ENCODE data around the gene FGGY.
"Not testable (repeated sequence)": the region's sequence is repeated elsewhere in the genome, so short reads cannot be mapped to it uniquely, and the experiment has no call there.

Gene FGGY

DNA sequence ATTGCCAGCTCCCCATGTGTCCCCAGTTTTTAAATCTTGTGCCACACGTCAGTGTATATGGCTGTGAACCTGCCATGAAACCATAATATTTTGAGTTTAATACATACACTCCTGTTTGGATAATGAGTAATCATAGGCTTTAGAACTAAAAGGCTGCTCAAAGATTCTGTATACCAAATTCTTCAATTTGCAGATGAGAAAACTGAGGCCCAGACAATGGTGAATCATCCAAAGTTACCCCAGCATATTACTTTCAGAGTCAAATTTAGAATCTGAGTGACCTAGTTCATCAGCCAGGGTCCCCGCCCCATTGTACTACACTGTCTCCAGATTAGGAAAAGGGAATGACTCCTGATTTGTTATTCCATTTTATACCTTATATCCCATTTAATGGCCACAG, 224.6 kb downstream of the FGGY start:
- DNase-seq = no peak

DNA sequence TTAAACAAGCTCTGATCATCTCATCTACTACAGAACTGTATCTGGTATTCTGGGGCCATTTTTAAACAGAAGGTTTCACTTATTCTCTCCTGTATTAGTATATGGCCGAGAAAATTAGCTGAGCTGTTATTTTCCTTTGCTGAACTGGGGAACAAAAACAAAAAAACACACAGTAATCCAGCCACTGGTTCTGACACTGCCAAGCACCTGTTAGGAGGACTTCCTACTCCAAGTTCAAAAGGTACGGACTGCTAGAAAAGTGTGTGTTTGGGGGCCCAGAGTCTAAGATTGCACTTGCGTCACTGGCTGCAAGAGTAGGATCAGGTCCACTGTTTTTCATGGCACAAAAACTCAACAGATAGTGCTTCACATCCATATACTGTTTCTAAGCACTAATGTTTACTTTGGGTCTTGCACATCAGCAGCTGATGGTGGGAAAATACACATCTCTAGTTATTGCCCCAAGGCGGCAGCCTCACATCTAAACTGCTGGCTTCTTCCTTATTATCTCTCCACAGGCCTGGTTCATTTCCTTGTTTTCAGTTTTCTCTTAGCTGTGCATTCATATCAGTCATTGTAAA, 226.1 kb downstream of the FGGY start:
- DNase-seq = no peak

DNA sequence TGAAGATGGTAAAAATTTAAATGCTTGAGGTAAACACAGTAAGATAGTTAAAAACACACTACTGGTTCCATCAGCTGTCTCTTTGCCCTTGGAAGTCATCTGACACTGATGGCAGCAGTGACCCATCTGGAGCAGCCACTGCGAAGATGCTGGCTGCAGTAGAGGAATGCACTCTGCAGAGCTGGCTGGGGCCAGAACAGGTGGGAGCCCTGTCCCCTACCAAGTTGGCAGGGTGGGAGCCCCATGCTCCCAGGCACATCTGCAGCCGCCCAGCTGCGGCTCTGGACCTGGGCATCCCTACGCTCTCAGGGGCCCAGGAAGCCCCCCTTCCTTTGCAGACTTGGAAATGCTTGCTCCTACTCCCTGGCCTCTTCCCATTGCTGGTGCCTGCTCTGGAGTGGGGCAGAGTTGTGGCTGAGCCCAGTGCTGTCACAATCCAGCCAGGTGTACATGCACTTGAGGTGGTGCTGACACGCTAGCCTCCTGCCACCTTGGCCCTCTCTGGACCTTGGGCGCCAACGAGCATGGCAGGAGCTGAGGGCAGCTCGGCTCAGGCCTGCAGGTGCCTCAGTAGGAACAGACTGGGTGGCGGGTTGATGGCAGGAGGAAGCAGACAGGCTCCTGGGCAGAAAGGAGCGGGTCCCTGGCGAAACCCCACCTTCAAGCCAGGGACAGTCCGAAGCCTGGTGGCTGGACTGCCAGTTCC, 227.0 kb downstream of the FGGY start:
- DNase-seq = no peak

DNA sequence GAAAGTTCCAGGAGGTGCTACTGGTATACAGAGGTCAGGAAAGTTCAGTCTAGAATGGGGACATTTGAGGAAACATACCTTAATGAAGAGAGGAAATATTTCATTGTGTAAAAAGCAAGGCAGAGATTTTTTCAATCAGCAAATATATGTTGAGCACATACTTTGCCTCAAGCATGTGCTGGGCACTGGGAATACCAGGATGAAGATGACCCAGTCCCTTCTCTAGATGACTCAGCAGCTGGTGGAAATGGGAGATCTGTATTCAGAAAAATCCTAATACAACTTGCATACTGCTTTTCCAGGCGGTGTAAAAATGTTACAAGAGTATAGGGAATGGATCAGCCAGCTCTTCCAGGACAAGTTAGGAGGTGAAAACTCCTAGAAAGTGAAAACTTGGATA, 229.3 kb downstream of the FGGY start:
- no peak for DNase-seq

DNA sequence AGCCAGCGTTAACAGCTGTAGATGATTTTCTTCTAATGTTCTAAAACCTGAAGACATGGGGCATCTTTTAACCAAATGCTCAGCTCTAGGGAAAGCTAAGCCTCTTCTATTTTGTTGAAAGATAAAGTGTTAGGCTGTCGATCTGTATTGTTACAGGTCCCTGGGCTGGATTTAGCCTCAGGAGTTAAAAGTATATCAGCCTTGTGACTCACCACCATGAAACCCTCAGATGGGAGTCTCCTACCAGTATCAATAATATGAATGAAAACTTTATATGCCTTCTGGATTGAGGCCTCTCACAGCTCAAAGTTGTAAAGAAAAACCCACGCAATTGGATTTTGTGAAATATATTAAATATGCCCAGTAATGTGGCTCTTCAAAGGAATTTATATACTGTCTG, 231.6 kb downstream of the FGGY start:
- DNase-seq = no peak

DNA sequence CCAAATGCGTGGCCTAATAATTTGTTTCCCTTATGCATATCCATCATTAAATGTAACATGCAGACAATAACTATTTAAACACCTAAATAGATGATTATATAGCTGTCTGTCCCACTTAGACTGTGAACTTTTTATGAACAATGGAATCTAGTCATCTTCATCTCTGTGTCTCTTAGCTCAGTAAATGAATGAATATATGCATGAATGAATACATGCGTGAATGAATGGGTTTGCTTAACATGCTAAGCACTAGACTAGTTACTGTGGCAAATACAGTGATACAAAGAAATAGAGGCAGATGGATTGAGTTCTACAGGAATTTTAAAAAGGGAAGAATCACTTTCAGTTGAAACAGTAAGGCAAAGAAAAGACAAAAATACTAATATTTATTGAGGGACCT, 232.0 kb downstream of the FGGY start:
- no peak for DNase-seq

DNA sequence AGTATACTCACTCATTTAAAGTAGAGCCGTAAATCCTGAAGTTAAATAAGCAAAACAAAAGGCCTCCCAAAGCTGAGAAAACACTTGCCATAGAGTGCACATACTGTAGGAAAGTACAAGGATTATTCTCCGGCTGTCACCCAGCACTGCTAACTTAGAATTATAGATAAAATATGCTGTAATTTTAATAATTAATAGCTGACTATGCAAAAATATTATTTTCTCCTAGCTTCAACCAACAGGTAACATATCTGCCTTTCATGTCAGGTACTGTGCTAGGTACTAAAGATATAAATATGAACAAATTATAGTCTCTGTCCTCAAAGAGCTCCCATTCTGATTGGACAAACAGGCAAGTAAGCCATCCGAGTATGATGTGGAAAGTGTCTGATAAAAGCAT, 233.2 kb downstream of the FGGY start:
- no peak for DNase-seq

DNA sequence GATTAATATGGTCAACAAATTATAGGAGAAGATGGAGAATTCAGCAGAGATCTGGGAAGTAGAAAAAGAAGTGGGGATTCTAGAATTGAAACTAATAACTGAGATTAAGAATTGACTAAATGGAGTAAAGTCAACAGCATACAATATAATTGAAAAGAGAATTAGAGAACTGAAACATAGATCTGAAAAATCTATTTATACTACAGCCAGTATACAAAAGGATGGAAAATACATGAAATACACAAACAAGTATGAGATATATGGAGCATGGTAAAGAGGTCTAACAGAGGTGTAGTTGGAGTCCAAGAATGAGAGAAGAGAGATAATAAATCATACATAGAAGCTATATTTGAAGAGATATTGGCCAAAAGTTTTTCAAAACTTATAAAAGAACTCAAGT, 235.2 kb downstream of the FGGY start:
- no peak for DNase-seq

DNA sequence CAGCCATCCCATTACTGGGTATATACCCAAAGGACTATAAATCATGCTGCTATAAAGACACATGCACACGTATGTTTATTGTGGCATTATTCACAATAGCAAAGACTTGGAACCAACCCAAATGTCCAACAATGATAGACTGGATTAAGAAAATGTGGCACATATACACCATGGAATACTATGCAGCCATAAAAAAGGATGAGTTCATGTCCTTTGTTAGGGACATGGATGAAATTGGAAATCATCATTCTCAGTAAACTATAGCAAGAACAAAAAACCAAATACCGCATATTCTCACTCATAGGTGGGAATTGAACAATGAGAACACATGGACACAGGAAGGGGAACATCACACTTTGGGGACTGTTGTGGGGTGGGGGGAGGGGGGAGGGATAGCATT, 241.6 kb downstream of the FGGY start:
- DNase-seq = not testable (repeated sequence)

DNA sequence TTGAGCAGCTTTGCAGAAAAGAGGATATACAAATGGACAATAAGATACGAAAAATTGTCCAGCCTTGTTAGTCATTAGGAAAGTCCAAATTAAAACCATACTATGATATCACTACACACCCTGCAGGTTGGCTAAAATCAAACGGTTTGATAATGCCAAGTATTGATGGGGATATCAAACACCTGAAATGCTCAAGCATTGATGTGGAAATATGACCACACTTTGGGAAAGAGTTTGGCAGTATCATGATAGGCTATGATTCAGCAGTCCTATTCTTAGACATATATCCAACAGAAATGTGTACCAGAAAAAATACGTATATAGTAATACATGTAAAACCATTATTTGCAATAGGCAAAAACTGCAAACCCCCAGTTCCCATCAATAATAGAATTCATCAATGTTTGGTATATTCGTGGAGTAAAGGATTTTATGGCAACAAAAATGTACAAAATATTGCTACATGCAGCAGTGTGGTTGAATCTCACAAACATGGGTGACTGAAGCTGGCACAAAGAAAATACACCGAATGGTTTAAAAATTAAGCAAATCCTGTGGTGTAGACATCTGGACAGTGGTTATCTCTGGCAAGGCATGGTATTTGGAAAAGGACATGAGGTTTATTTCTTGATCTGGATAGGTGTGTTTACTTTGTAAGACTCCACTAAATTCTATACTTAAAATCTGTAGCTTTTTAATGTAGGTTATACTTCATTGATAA, 243.2 kb downstream of the FGGY start:
- DNase-seq = no peak

DNA sequence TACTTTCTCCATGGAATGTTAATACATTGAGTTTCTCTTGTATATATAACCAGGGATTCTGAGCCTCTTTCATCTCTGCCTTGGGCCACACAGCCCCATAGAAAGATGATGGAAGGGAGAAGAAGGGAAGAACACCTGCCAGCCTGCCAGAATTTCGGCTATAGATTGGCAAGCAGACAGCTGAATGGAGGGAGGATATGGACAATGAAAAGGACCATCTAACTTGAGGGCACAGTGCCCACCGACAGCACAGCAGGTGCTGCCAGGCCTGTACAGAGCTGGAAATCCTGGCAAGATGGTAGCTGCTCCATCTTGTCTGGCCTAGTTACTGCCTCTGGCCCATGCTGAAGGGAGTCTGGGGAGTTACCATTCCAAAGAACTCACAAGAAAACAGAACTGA, 244.3 kb downstream of the FGGY start:
- no peak for DNase-seq

DNA sequence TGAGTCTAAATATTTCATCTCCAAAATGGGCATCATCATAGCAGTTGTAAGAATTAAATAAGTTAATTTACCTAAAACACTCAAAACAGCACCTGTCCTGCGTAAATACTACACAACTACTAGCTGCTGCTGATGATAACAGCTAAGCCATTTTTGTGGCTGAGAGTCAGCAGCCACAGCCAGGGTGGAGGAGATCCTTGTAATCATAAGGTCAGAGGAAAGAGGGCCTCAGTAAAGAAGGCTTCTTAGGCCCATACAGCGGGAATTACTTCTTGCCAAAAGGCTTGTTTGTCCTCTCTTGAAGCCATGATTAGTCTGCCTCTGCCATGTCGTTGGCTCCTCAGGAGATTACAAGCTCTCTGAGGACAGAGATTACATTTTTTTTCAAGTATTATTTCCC, 245.0 kb downstream of the FGGY start:
- no peak for DNase-seq

DNA sequence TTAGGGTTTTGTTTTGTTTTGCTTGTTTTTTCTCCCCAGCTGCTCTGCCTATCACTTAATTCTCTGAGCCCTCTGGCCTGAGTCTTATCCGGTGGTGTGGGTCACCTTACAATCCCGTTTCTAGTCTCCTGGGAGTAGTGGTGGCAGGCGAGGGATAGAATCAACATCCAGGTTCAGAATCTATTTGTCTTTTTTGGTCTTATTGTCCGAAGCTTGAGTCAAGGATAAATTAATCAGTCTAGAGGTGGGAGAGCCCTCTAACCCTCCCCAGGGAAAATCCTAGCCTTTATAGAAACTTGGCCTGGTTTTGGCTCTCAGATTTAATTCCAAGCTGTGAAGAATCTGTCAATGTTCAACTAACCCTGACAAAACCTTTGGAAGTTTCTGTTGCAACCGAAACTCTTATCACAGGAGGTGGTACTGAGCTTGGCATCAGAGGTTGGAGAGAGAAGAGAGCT, 246.3 kb downstream of the FGGY start:
- no peak for DNase-seq

DNA sequence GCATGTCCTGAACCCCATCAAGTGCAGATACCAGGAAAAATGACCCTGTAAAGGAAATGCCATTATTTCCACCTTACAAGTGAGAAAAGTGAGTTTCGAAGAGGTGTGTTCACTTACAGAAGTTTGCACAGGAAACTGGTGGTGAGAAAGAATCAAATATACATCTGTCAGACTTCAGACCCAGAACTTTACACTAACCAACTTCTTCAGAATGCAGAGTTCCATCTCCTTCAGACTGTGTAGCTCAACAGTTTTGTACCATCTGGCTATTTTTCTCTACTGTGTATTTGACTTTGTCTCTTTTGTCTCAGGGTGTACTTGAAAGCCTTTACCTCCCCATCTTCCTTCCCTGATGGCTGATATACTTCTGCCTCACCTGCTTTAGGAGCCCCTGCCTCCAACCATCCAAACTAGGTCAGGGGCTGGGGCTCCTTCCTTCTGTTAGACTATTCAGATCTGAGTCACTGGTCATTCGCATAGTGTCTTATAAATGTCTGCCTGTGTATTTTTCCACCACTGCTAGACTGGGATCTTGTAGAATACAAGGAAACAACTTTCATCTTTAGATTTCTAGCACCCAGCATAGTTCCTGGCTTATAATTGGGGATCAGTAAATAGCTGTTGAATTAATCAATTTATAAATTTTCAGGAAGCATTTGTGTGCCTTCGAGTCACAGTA, 247.9 kb downstream of the FGGY start:
- no peak for DNase-seq

DNA sequence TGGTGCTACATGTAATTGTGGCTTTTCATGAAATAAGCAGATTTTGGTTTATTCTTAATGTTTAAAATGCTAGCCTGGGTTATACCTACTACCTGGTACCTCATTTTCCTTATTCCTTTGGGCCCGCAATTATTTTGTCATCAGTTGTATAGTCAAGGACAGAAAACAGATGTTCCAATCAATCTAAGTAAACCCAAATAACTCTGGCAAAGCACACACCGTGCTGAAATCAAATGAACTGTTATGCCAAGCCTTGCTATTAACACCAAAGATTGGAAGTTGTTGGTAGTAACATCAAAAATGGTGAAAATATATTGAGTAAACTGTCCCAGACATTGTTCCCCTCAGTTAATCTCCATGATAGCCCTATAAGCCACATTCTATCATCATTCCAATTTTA, 248.9 kb downstream of the FGGY start:
- DNase-seq = no peak

DNA sequence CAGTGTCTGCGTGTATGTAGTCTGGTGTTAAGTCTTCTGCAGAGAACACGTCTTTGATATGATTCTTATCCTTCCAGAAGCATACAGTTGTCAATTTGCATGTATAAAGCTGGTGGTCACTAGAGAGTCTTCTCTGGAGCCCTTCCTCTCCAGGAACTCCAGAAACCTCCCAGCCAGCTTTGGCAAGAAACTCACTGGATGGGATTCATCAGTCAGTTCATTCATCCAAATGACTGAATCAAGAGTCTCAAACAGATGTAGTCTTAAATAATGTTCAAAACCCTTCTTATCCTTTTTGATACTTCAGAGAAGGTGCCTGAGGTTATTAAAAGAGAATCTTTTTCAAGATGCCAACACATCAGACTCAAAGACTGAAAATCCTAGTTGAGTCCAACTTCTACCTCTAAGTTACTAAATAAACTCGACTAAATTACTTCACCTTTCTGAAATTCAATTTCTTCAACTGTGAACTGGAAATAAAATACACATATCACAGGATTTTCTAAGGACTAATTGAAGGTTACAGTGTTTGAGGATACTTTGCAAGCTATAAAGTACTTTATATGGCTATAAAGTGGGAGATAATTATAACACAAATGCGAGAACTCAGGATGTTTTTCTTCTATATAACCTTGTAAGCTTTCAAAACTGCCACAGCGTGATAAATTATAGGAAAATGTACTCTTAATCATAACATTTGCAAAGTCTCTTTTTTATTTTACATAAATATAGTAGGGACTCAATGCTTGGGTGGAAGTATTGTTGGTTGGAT, 252.4 kb downstream of the FGGY start:
- no peak for DNase-seq

DNA sequence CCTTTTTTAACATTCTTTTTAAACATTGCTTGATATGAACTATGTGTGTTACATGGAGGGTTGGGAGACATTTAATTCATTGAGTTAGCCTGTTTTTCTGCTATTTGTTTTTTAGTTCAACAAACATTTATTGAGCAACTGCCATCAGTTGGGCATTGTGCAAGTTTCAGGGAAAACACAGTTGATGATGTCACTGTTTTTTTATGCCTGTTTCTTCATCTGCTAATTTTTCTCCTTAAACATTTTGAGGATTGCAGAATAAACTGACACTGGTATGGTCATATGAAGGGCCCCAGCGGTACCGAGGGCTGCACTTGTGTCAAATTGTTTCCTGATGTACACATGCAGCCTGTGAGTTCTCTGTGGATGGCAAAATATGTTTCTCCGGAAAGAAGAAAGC, 253.0 kb downstream of the FGGY start:
- DNase-seq = peak; percentile 20

DNA sequence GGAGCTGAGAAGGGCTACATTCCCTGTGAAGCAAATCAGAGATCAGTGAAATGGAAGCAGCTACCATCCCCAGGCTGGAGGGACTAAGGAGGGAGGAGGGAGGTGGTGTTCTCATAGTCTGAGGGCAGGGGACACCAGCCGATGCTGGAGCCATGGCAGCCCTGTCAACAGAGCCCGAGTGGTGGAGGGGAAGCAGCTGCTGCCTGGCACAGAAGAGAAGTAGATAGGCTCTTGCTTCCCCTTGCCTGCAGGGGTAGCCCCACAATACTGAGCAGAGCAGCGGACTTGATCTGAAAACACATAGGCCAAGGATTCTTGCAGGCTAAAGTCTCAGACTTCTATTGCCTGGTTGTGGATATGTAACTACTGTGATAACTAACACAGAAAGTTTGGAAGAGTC, 255.1 kb downstream of the FGGY start:
- no peak for DNase-seq

DNA sequence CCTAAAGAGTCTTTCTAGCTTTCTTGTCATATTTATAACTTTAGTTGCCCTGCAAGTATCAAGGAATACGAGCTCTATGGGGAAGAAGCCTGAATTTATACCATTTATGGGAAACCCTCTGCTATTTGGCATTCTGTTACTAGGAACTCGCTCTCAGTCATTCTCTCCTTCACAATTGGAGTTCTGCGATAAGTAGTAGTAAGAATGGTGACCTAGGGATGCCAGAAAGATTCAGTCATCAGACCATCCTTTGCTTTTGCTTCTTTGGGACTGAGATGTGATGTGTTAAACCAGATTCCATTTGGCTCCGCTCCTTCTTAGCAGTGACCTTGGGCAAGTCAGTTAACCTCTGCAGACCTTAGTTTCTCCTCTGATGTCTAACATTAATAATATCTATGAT, 256.5 kb downstream of the FGGY start:
- no peak for DNase-seq

DNA sequence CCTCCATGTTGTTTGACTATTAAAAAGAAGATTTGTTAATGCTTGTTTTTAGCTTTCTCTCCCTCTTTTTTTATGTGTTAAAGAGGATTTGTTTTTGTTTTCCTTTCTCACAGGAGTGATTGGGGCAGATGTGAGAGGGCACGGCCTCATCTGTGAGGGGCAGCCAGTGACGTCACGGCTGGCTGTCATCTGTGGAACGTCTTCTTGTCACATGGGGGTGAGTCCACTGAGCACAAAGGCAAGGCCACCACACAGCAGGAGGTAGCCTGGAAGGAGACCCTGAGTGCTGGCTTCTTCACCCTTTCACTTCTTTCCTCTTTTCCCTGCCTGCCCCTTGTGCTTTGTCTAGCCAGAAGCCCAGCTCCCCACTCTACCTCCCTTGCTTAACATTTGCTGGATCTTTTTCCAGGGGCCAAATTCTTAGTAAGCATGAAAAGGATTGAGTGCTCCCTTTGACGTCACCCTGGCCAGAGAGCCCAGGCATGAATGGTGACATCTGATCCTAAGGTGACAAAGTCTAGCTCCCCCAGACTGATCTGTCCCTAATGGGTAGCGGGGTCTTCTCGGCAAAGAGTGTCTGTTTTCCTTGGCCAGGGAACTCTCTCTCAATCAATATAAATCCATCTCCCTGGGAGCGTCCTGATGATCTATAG, 257.2 kb downstream of the FGGY start:
- no peak for DNase-seq

DNA sequence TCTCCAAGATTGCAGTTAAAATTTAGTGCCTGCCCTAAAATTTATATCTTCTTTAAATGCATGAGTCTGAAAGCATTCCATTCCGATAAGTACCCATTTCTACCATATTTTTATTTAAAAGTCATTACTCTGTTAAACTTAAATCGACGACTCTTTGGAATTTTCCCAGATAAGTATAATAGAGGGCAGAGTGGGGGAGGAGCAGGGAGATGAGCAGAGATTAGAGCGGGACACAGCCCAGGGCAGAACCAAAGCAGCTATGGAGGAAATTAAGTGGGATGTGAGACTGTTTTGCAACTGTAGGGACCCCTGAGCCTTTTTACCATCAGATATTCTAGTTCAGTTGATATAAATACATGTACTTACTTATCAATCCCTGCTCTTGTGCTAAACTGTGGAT, 257.9 kb downstream of the FGGY start:
- no peak for DNase-seq

DNA sequence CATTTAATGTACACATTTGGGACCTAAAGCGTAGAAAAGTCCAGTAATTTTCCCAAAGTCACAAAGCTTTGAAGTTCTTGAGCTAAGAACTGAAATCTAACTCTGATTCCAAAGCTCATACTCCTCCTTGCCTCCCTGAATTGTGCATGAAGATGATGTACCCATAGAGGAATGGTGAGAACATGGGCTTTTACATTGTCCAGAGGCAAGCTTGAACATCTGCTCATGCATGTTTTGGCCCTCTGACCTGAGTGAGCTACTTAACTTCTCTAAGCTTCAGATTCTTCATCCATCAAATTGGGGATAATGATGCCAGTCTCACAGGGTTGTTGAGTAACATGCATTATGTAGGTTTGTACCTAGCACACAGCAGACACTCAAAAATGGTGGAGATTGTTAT, 259.5 kb downstream of the FGGY start:
- DNase-seq = no peak

Measured in SIG-M5 (cell line).